H9 (cell line): ENCODE results near the gene SETD6. TPM values are rescaled to one million over a fixed set of nuclear protein-coding genes. Genes with fewer than 3 reads are reported as not detected.

Experiments
- DNase-seq: peaks from one replicate; pipeline ENCODE4 v3.0.0-alpha.2; 2017
- H2AFZ ChIP-seq: one replicate; pipeline ENCODE4 v1.6.1; 2013; ENCODE audit warnings: mild to moderate bottlenecking, low read length, control low read depth, moderate library complexity
- H2AK5ac ChIP-seq: 2 replicates; pipeline ENCODE4 v1.6.1; 2013; ENCODE audit warnings: low read length, control low read depth, mixed read lengths; ENCODE audit not compliant: insufficient read length
- H2BK120ac ChIP-seq: one replicate; pipeline ENCODE4 v1.6.1; 2013; ENCODE audit warnings: low read depth, mild to moderate bottlenecking, low read length, control low read depth, inconsistent platforms; ENCODE audit not compliant: poor library complexity, severe bottlenecking
- H2BK12ac ChIP-seq: 2 replicates; pipeline ENCODE4 v1.6.1; 2013; ENCODE audit warnings: low read length, control low read depth, mixed read lengths, low read depth; ENCODE audit not compliant: insufficient read length
- H2BK15ac ChIP-seq: 2 replicates; pipeline ENCODE4 v1.6.1; 2013; ENCODE audit warnings: low read depth, low read length, control low read depth
- H2BK20ac ChIP-seq: one replicate; pipeline ENCODE4 v1.6.1; 2013; ENCODE audit warnings: low read depth, mild to moderate bottlenecking, low read length, control low read depth, inconsistent platforms; ENCODE audit not compliant: poor library complexity, severe bottlenecking
- H2BK5ac ChIP-seq: 2 replicates; pipeline ENCODE4 v1.6.1; 2013; ENCODE audit warnings: low read length, control low read depth, mixed read lengths; ENCODE audit not compliant: insufficient read length
- H3K14ac ChIP-seq: 2 replicates; pipeline ENCODE4 v1.6.1; 2013; ENCODE audit warnings: low read length, control low read depth; ENCODE audit not compliant: insufficient read depth
- H3K18ac ChIP-seq: 2 replicates; pipeline ENCODE4 v1.6.1; 2013; ENCODE audit warnings: low read depth, mild to moderate bottlenecking, mixed read lengths, low read length, control low read depth; ENCODE audit not compliant: insufficient read length
- H3K23ac ChIP-seq: 2 replicates; pipeline ENCODE4 v1.6.1; 2013; ENCODE audit warnings: low read length, control low read depth, mixed read lengths, low read depth; ENCODE audit not compliant: insufficient read length
- H3K23me2 ChIP-seq: 2 replicates; pipeline ENCODE4 v1.6.1; 2013; ENCODE audit warnings: low read depth, mild to moderate bottlenecking, mixed read lengths, low read length, control low read depth; ENCODE audit not compliant: insufficient read length, poor library complexity, severe bottlenecking
- H3K27ac ChIP-seq: 2 replicates; pipeline ENCODE4 v1.5.1; 2013; ENCODE audit warnings: low read length, control low read depth, mixed read lengths, low read depth; ENCODE audit not compliant: insufficient read length
- H3K27me3 ChIP-seq: 2 replicates; pipeline ENCODE4 v1.6.1; 2013; ENCODE audit warnings: low read length, control low read depth, inconsistent platforms; ENCODE audit not compliant: insufficient read depth
- H3K4ac ChIP-seq: 2 replicates; pipeline ENCODE4 v1.6.1; 2013; ENCODE audit warnings: low read depth, mild to moderate bottlenecking, control low read depth, inconsistent platforms, low read length, moderate library complexity
- H3K4me1 ChIP-seq: 2 replicates; pipeline ENCODE4 v1.6.1; 2013; ENCODE audit warnings: low read length, control low read depth, inconsistent platforms; ENCODE audit not compliant: insufficient read depth
- H3K4me2 ChIP-seq: 2 replicates; pipeline ENCODE4 v1.6.1; 2013; ENCODE audit warnings: low read length, control low read depth, mixed read lengths; ENCODE audit not compliant: insufficient read length, insufficient read depth
- H3K56ac ChIP-seq: 2 replicates; pipeline ENCODE4 v1.6.1; 2013; ENCODE audit warnings: low read depth, mild to moderate bottlenecking, mixed read lengths, low read length, control low read depth; ENCODE audit not compliant: insufficient read length
- H3K79me1 ChIP-seq: 2 replicates; pipeline ENCODE4 v1.6.1; 2013; ENCODE audit warnings: low read depth, mild to moderate bottlenecking, moderate library complexity, low read length, control low read depth, inconsistent platforms; ENCODE audit not compliant: insufficient read depth, poor library complexity, severe bottlenecking
- H3K79me2 ChIP-seq: 2 replicates; pipeline ENCODE4 v1.6.1; 2013; ENCODE audit warnings: low read length, control low read depth, inconsistent platforms; ENCODE audit not compliant: insufficient read depth
- H3K9ac ChIP-seq: 2 replicates; pipeline ENCODE4 v1.6.1; 2013; ENCODE audit warnings: low read length, control low read depth, mixed read lengths; ENCODE audit not compliant: insufficient read length; ENCODE audit errors: extremely low read depth
- H3K9me3 ChIP-seq: one replicate; pipeline ENCODE4 v1.6.1; 2013; ENCODE audit warnings: low read depth, low read length, inconsistent platforms; ENCODE audit not compliant: control insufficient read depth
- H3T11ph ChIP-seq: one replicate; pipeline ENCODE4 v1.6.1; 2013; ENCODE audit warnings: mild to moderate bottlenecking, low read length, control low read depth, inconsistent platforms
- H4K20me1 ChIP-seq: one replicate; pipeline ENCODE4 v1.6.1; 2013; ENCODE audit not compliant: control insufficient read depth, insufficient read length, insufficient read depth
- H4K5ac ChIP-seq: 2 replicates; pipeline ENCODE4 v1.6.1; 2013; ENCODE audit warnings: low read depth, mild to moderate bottlenecking, mixed read lengths, low read length, control low read depth; ENCODE audit not compliant: insufficient read length
- H4K8ac ChIP-seq: replicated peaks from 2 replicates; pipeline ENCODE4 v1.6.1; 2013; ENCODE audit warnings: low read length, control low read depth, mixed read lengths, low read depth; ENCODE audit not compliant: insufficient read length
- H4K91ac ChIP-seq: 2 replicates; pipeline ENCODE4 v1.6.1; 2013; ENCODE audit warnings: low read depth, mild to moderate bottlenecking, moderate library complexity, mixed read lengths, low read length, control low read depth; ENCODE audit not compliant: insufficient read length
- H3K27ac Mint-ChIP-seq, 3 experiments: 2 replicates in 2 of 3; 3 replicates in 1 of 3; pipeline ENCODE4 v1.8.0; 2020 to 2021; ENCODE audit warnings: mixed read lengths in 3 of 3, mild to moderate bottlenecking in 1 of 3, moderate library complexity in 1 of 3
- H3K27me3 Mint-ChIP-seq: 2 replicates; pipeline ENCODE4 v1.8.0; 2021; ENCODE audit warnings: low read depth, mild to moderate bottlenecking, moderate library complexity, mixed read lengths
- H3K36me3 Mint-ChIP-seq, 3 experiments: 2 replicates in 2 of 3; 3 replicates in 1 of 3; pipeline ENCODE4 v1.8.0; 2020 to 2021; ENCODE audit warnings: low read depth in 3 of 3, mixed read lengths in 3 of 3; ENCODE audit not compliant: insufficient read depth in 1 of 3
- H3K4me1 Mint-ChIP-seq, 2 experiments: 2 replicates each; pipeline ENCODE4 v1.8.0; 2020; ENCODE audit warnings: mixed read lengths in 2 of 2
- H3K4me3 Mint-ChIP-seq, 2 experiments: 2 replicates in 1 of 2; 3 replicates in 1 of 2; pipeline ENCODE4 v1.8.0; 2020 to 2021; ENCODE audit warnings: mild to moderate bottlenecking in 2 of 2, mixed read lengths in 2 of 2, moderate library complexity in 1 of 2
- H3K9me3 Mint-ChIP-seq, 2 experiments: 2 replicates in 1 of 2; 3 replicates in 1 of 2; pipeline ENCODE4 v1.8.0; 2020; ENCODE audit warnings: mild to moderate bottlenecking in 2 of 2, mixed read lengths in 2 of 2, moderate library complexity in 1 of 2
- WGBS: extraction: QIAGEN DNeasy Blood & Tissue Kit; methylation state at CpG from one replicate; pipeline ENCODE4 v1.1.7; 2013; ENCODE audit warnings: missing lambda C conversion rate, low lambda C conversion rate, mixed read lengths; ENCODE audit not compliant: insufficient read length; ENCODE audit errors: extremely low coverage; 5-methylcytosine and 5-hydroxymethylcytosine counted together
- total RNA-seq: library from RNA; stranded (reverse); gene quantifications from 2 replicates; pipeline ENCODE4 v1.2.1, GENCODE V29; 2021
- TF ChIP-seq, protein P1 (sequence below): fragments of 200-600 bp; sonication (generic); conservative IDR thresholded peaks from 3 replicates; pipeline ENCODE4 v1.8.0; 2021; ENCODE audit warnings: antibody characterized with exemption, mild to moderate bottlenecking

SETD6 gene
- total RNA-seq, 1 experiment from 2014 or later: 55.6 TPM

GRCh38 chr16:58487566-58488351 lies 27.6 kb upstream of the SETD6 start:
- peaks cover 2 to 17% of the 10 kb centered on the region in 2 experiments; a peak in 3 of 4 replicates for H3K4me1 Mint-ChIP-seq
- H2BK5ac ChIP-seq: no peak overlapping the region
- H3K27me3 Mint-ChIP-seq: peaks cover 13% of the 10 kb centered on the region
- H3K79me1 ChIP-seq: no peaks in the 10 kb centered on the region
- no peak overlapping the region for H2AFZ ChIP-seq
- no peak overlapping the region for H3K23ac ChIP-seq
- H3K4me2 ChIP-seq: no peak overlapping the region
- no CpG with 5 or more reads among the region's 43 CpGs for WGBS
- peaks cover 0 to 2% of the 10 kb centered on the region in 2 experiments; a peak in 2 of 5 replicates for H3K9me3 Mint-ChIP-seq
- no peaks in the 10 kb centered on the region for H4K20me1 ChIP-seq
- no peak overlapping the region for H3T11ph ChIP-seq
- no peak overlapping the region for H4K5ac ChIP-seq
- H3K36me3 Mint-ChIP-seq: 0 out of 7 replicates have a peak, but pooled peaks cover 0 to 2% (median 0%) of the 10 kb centered on the region in 3 experiments
- H2AK5ac ChIP-seq: no peak overlapping the region
- no peak overlapping the region for H2BK20ac ChIP-seq
- H3K4ac ChIP-seq: no peak overlapping the region
- H3K23me2 ChIP-seq: no peaks in the 10 kb centered on the region
- H4K8ac ChIP-seq: no peak overlapping the region
- no peaks in the 10 kb centered on the region for H3K9me3 ChIP-seq
- H3K27ac ChIP-seq: no peak overlapping the region
- H3K56ac ChIP-seq: no peak overlapping the region
- no peak overlapping the region for H3K9ac ChIP-seq
- no peak overlapping the region; a peak in 1 of 5 replicates for H3K4me3 Mint-ChIP-seq
- H3K14ac ChIP-seq: peak overlapping the region; percentile 84
- H3K18ac ChIP-seq: peak overlapping the region; percentile 59
- TF ChIP-seq, protein P1, sequence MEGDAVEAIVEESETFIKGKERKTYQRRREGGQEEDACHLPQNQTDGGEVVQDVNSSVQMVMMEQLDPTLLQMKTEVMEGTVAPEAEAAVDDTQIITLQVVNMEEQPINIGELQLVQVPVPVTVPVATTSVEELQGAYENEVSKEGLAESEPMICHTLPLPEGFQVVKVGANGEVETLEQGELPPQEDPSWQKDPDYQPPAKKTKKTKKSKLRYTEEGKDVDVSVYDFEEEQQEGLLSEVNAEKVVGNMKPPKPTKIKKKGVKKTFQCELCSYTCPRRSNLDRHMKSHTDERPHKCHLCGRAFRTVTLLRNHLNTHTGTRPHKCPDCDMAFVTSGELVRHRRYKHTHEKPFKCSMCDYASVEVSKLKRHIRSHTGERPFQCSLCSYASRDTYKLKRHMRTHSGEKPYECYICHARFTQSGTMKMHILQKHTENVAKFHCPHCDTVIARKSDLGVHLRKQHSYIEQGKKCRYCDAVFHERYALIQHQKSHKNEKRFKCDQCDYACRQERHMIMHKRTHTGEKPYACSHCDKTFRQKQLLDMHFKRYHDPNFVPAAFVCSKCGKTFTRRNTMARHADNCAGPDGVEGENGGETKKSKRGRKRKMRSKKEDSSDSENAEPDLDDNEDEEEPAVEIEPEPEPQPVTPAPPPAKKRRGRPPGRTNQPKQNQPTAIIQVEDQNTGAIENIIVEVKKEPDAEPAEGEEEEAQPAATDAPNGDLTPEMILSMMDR: peak; percentile 98
- no peak overlapping the region for H2BK120ac ChIP-seq
- H4K91ac ChIP-seq: no peak overlapping the region
- H3K4me1 ChIP-seq: no peaks in the 10 kb centered on the region
- no peaks in the 10 kb centered on the region for H3K79me2 ChIP-seq
- no peaks in the 10 kb centered on the region for H3K27me3 ChIP-seq
- DNase-seq: peak; percentile 95
- no peak overlapping the region for H2BK15ac ChIP-seq
- H3K27ac Mint-ChIP-seq: no peak overlapping the region
- H2BK12ac ChIP-seq: no peak overlapping the region
